ENCODE data around the gene ACTR10.
A peak's percentile ranks its signal among the peaks of the same experiment; 100 is the strongest.

Gene ACTR10

GRCh38 chr14:58199726-58200479 is at the start of gene ACTR10:
Gene ACTR10 (plus strand): TSS chr14:58200149. CDS start chr14:58200218, 69 bp downstream.
- peak; percentile 87 for DNase-seq

- no peak for DNase-seq
Measured at GRCh38 chr14:58150243-58150805, 49.6 kb upstream of the ACTR10 start.

GRCh38 chr14:58151133-58152013 is 48.6 kb upstream of the ACTR10 start:
- DNase-seq = no peak

- peak; percentile 52 for DNase-seq
Measured at GRCh38 chr14:58152014-58152857, 47.7 kb upstream of the ACTR10 start, which contains the start of gene ARMH4. Gene ARMH4 (minus strand): TSS chr14:58152213. CDS start chr14:58139358, 12,855 bp downstream.

- no peak for DNase-seq
Measured at GRCh38 chr14:58160561-58160960, 39.4 kb upstream of the ACTR10 start.

- peak; percentile 71 for DNase-seq
Measured at GRCh38 chr14:58166005-58166983, 33.7 kb upstream of the ACTR10 start.

GRCh38 chr14:58167057-58167456 is 32.9 kb upstream of the ACTR10 start:
- DNase-seq = no peak

GRCh38 chr14:58167891-58168290 is 32.1 kb upstream of the ACTR10 start:
- DNase-seq = no peak

- peak; percentile 30 for DNase-seq
Measured at GRCh38 chr14:58171090-58171489, 28.9 kb upstream of the ACTR10 start.

GRCh38 chr14:58177125-58177524 is 22.8 kb upstream of the ACTR10 start:
- DNase-seq = no peak

GRCh38 chr14:58189176-58189575 is 10.8 kb upstream of the ACTR10 start:
- DNase-seq = no peak

- no peak for DNase-seq
Measured at GRCh38 chr14:58191763-58192601, 8.0 kb upstream of the ACTR10 start.

- no peak for DNase-seq
Measured at GRCh38 chr14:58193542-58193941, 6.4 kb upstream of the ACTR10 start.

GRCh38 chr14:58196198-58196597 is 3.8 kb upstream of the ACTR10 start:
- no peak for DNase-seq

- peak; percentile 47 for DNase-seq
Measured at GRCh38 chr14:58198086-58198485, 1.9 kb upstream of the ACTR10 start.

- DNase-seq = no peak
Measured at GRCh38 chr14:58200480-58200841, 512 bp downstream of the ACTR10 start.

GRCh38 chr14:58200846-58201245 is 897 bp downstream of the ACTR10 start:
- no peak for DNase-seq

GRCh38 chr14:58213176-58213575 is 13.2 kb downstream of the ACTR10 start:
- DNase-seq = no peak

GRCh38 chr14:58215191-58215914 is 15.4 kb downstream of the ACTR10 start:
- no peak for DNase-seq

- no peak for DNase-seq
Measured at GRCh38 chr14:58216544-58216943, 16.6 kb downstream of the ACTR10 start.
